GM19438 (cell line): ENCODE results near the gene PCAT7.
"Not testable (repeated sequence)": the region's sequence is repeated elsewhere in the genome, so short reads cannot be mapped to it uniquely, and the experiment has no call there.

Source experiments
- ATAC-seq: cut with Tn5 transposase; IDR thresholded peaks from one replicate; pipeline ENCODE4 v1.9.1; 2021; ENCODE audit warnings: low read depth; ENCODE audit not compliant: unreplicated experiment

The PCAT7 gene

DNA sequence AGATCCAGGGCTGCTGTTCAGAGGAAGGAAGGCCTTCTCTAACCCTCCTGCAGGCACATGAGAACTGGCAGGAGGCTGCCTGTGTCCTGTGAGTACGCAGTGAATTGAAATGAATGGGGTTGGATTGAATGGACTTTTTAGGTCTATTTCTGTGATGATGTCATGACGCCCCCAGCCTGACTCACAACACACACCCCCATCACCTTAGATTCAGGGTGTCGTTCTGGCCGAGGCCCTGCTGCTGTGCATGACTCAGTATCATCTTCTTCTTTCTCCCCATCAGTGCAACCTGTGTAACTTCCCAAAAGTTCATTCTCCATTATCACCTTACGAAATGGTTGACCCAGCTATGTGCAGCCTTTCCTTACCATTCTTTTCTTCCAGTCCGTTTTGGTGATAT is 5.4 kb downstream of the PCAT7 start:
- ATAC-seq: no peak

DNA sequence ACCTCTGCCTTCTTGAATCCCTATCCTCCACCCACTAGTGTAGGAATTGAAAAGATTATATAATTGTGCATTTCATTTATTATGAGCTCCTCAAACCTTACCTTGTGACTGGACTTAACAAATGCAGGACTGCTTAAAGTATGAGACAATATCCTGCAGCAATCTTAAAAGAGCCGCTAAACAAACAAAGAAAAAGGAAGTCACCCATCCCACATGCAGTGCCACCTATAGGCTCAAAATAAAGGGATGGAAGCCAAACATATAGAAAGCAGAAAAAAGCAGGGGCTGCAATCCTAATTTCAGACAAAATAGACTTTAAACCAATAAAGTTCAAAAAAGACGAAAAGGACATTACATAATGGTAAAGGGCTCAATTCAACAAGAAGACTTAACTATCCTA is 8.7 kb downstream of the PCAT7 start:
- ATAC-seq: no peak

DNA sequence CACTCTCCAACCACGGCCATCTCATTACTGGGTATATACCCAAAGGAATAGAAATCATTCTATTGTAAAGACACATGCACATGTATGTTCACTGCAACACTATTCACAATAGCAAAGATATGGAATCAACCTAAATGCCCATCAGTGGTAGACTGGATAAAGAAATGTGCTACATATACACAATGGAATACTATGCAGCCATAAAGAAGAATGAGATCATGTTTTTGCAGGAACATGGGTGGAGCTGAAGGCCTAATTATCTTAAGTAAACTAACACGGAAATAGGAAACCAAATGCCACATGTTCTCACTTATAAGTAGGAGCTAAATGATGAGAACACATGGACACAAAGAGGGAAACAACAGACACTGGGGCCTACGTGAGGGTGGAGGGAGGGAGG is 9.4 kb downstream of the PCAT7 start:
- not testable (repeated sequence) for ATAC-seq

DNA sequence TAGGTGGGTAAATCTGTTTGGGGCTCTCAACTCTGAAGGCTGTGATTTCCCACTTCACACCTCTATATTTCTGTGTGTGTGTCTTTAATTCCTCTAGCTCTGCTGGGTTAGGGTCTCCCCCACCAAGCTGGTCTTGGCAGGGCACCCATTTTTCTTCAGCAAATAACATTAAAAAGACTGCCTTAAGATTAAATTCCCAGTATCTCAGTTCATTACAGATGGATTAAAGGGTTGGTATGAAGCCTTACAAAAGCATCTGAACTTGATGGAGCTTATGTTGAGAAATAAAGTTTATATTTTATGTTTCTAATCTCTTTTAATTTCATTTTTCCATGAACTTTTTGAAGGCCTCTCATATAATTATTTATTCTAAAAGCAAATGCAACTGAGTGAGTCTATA is 11.7 kb downstream of the PCAT7 start:
- ATAC-seq: no peak

DNA sequence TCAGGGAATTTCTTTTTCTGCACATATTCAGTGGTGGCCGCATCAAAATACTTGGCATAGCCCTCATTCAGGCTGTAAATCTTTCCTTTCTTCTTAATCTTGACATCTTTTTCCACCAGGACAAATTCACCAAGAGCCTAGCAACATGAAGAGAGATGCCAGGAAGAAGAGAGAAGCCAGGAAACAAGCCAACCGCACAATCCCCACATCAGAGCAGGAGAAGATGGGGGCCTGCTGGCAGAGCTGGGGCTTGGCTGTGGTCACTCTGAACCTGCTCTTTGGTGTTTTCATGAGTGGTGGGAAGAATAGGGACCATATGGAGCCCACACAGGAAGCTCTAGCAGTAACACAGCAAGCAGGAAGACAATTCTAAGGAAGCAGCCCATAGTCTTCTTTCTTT is 12.4 kb downstream of the PCAT7 start:
- no peak for ATAC-seq

DNA sequence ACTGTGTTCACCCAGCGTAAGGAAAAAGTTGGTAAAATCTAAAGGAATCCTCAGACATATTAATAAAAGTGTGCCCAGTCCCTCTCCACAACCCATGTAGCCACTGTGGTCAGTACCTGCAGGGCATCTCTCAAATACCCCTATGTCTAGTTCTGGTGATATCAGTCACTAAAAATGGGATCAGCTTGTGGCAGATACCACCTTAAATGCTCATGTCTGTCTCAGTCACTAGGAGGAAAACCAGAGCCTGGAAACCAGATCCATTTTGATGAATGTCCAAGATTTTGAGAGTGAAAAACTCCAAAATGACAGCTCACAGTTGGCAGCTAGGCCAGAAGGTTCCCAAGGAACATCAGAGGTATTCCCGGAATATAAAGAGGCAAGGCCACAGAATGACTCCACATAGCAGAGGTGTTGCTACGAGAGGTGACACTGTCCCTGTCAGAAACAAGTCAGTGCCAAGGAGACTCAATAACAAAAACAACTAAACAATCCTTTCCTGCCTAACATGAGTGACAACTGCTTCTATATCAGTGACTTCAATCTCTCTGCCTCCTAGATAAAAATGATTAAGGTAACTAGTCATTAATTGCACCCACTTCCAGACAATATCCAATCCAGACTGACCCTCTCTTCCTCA is 13.5 kb downstream of the PCAT7 start:
- ATAC-seq: no peak

DNA sequence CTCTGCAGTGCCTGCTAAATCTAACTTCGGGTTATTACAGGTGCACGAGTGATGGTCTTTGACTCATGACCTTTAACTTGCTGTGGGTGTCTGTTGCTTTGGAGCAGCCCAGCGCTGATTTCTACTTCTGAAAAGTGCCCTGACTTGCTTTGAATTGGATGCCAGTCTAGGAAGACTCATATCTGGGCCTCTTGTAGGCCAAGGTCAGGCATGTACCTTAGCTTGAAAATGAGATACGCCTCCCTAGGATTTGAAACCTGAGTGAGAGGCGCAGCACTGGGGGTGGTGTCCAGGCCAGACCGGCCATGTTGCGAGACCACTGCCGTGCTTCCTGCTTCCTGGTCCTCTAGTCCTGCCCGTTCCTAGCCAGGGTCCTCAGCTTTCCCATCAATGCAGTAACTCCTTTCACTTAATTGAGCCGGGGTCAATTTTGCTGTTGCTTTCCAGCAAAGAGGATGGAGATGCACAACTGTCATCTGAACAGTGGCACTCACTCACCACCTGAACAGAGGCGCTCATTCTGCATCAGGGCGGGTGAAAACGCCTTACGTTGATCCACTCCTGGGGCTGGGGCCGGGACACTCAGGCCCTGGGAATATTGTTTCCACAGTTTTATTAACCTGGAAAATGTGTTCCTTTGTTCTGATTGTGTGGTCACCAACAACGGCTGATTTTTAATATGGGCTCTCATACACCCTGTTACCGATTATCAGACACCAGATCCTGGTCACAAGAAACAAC is 14.3 kb downstream of the PCAT7 start:
- no peak for ATAC-seq

DNA sequence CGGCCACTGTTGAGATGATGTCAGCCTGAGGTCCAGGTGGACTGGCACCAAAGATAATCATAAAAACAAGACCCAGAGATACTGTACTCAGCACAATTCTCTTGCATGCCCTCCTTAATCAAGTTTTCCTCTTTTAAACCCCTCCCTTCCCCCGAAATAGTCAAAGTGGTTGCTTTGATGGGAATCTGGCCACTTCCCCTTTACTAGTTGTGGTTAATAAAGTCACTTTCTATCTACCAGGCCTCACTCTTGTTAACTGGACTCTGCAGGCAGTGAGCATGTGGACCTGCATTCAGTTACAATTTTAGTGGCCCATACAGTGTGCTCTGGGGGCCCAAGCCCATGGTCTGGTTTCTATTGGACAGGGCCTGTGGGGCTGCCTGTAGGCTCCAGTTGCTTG is 21.2 kb downstream of the PCAT7 start:
- no peak for ATAC-seq

DNA sequence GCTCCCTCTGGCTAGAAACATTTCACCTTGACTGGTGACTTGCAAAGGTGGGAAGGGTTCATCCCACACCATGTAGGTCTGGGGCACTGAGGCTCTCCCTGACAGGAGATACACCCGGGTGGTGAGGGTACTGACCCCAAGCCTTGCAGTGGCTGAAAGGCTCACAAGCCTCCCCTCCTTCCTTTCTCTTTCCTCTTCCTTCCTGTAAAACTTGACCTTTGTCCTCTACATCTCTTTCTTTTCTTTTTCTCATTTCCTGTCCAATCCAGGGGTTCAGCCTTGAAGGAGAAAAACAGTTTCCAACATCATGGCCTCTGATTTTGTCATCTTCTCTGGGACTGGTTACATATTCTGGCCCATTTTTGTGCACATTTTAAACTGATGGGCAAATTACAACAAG is 22.2 kb downstream of the PCAT7 start:
- no peak for ATAC-seq

DNA sequence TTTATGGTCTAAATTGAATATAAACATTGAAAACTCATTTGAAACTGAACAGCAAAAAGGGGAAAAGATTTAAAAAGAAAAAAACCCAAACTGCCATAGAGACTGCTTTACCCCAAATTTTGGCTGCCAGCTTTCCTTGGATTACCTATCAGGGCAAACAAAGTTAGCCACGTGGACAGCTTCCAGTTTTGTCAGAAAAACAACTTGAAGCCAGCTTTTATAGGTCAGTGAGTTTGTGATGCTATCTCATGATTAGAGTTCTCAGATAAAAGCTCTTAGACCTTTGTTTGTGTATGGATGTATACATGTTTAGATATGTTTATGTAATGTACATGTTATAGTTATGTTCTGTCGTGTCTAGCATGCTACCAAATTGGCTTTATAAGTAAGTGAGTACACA is 22.7 kb downstream of the PCAT7 start:
- ATAC-seq: no peak

DNA sequence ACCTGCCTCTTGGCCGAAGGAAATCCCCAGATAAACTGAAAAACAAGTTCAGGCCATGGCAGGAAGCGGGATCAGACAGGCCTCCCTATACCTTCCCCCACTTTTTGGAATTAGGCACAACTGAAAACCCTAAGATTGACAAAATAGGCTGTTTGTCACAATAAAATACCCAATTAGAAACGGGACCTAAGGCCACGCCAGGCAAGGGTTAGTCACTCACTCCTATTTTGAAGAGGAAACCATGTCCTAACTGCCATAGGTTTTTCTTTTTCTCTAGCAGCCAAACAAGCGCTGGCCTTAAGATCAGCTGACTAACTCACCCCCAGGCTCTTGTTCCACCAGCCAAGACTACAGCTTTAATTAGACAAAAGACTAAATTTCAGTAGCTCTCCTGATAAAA is 26.8 kb downstream of the PCAT7 start:
- no peak for ATAC-seq

DNA sequence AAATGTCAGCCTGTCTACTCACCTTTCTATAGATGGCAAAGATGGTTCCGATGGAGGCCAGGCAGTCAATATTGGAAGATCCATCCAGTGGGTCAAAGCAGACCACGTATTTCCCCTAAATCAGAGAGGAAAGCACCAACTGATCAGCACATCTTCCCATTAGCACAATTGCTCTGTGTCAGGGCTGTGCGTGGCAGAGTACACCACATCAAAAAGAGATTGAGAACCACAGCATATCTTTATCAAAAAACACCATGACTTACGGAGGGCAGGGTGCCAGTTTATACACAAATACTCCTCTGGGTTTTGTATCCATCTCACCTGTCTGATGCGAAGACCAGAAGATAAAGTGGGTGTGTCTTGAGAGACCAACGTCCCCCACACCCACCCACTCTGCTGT is 29.7 kb downstream of the PCAT7 start:
- ATAC-seq: no peak

DNA sequence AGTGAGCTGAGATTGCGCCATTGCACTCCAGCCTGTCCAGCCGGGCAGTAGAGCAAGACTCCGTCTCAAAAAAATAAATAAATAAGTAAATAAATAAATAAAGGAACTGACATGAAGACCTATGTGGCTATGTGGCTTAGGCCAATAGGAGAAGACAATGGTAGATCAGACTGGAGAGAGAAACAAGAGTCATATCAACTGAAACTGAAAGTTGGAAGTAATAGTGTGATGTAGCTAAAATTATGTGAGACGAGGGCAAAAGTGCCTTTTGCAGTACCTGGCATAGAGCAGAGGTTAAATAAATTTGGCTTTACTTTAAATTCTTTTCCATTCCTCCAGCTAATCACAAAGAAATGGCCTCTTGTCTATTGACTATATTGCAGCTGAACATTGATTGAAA is 31.4 kb downstream of the PCAT7 start:
- no peak for ATAC-seq

DNA sequence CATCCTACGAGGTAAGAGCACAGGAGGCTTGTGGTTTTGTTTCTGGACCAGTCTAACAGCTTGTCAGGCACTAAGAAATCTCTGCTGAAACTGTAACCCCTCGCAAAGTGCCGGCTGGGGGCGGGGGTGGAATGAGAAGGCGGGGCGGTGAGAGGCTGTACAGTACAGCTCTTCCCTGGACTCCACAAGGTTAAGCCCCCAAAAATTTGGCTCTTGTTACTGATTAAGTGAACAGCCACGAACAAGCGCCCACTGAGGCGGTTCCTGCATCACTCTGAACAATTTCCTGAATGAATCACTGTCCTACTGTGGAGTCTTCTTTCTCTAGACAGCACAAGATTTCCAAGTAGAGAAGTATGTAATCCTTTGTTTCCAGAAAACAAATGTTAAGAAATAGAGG is 31.9 kb downstream of the PCAT7 start:
- ATAC-seq: no peak

DNA sequence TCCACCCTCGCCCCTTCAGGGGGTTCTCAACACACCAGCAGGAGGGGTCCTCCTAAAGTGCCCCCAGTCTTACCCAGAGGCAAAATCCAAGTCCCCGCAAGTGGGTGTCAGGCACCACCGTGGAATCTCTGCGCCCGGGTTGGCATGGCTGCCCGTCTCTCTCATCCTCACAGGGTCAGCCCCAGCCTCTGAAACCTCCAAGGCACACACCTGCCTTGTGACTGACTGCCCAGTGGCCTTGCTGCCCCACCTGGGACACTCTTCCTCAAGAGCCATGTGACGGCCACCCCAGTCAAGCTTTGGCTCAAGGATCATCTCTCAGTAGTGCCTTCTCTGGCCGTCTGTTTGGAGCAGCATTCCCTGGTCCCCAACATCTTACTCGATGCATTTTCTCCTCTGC is 33.8 kb downstream of the PCAT7 start:
- ATAC-seq: no peak

DNA sequence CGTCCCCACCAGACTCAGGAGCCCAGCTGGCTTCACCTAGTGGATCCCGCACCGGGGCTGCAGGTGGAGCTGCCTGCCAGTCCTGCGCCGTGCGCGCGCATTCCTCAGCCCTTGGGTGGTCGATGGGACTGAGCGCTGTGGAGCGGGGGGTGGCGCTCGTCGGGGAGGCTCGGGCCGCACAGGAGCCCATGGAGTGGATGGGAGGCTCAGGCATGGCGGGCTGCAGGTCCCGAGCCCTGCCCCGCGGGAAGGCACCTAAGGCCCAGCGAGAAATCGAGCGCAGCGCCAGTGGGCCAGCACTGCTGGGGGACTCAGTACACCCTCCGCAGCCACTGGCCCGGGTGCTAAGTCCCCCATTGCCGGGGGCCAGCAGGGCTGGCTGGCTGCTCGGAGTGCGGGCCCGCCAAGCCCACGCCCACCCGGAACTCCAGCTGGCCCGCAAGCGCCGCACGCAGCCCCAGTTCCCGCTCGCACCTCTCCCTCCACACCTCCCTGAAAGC is 36.2 kb downstream of the PCAT7 start:
- ATAC-seq: not testable (repeated sequence)

DNA sequence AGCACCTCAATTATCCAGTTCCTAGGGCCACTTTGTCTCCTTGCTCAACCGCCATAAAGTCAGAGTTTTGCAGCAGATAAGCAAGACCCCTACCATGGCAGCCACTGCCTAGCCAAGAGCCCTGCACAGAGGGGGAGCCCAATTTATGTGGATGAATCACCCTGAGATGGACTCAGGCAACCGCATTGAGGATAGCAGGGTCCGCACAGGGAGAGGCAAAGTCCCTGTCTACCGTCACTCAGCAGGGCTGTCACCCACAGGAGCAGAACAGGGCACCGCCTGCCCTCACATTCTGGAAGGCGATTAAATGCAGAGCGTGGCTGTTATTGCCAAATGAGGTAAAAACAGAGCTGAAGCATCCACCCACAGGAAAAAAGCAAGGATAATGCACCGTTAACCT is 37.0 kb downstream of the PCAT7 start:
- ATAC-seq: no peak

DNA sequence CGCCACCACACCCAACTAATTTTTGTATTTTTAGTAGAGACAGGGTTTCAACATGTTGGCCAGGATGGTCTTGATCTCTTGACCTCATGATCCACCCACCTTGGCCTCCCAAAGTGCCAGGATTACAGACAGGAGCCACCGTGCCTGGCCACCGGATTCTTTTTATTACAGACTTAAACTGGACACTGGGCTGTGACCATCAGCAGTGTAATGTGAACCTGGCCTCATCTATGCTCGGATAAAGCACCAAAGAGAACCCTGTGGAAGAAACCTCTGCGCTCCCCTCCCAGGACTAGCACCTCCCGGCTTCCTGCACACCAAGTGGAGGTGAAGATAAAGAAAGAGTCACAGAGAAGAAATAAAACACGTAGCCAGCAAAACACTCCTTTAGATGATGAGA is 37.8 kb downstream of the PCAT7 start:
- ATAC-seq: not testable (repeated sequence)

DNA sequence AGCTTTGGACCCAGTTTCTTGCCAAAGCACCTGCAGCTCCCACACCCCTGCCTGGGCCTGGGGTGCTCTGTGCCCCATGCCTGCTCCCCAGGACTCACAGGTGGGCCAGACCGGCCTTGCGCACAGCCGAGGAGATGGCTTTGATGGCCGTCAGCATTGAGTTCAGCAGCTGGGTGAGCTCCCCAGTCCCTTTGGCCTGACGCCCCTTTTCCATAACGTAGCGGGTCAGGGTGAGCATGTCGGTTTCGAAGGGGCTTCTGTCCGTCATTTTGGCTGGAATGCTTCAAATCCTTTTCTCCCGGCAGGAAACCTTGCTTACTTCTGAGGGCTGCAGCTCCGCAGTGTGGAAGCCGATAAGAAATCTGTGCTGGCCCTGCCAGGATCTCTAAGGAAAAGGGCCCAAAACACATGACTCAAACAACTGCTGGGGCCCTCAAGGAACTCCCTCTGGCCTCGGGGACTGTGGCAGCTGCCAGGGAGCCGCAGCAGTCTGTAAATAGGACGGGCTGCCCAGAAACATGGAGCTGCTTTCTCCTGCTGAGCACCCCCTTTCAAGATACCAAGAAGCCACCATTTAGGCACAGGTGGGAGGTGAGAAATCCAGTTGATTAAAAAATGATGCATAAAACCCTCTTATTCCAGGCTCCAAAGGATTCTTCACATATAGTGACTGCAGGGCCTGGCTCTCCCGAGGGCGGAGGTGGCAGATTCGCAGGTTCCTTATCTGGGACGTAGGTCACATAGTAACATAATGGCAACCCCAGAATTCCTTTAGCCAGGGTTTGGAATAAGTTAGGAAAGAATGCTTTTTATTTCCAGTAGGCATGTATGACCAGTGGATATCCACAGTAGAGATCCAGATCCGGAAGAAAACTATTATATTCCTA is 38.8 kb downstream of the PCAT7 start, which contains the start of gene FBP2:
Gene FBP2, minus strand, starts transcription at position 366 of the 887 bp plus-strand sequence. Its CDS starts 98 bp downstream, at position 268.
- no peak for ATAC-seq

DNA sequence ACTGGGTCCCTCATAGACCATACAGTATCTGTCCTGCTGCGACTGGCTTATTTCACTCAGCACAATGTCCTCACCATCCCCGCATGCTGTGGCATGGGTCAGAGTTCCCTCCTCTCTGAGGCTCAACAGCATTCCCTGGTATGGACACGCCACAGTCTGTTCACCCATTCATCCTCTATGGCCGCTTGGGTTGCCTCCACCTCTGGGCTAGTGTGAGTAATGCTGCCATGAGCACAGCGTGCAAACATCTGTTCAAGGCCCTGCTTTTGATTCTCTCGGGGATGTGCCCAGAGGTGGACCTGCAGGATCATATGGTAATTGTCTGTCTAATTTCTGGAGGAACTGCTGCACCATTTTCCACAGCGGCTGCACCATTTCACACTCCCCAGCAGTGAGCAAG is 44.2 kb downstream of the PCAT7 start:
- no peak for ATAC-seq

DNA sequence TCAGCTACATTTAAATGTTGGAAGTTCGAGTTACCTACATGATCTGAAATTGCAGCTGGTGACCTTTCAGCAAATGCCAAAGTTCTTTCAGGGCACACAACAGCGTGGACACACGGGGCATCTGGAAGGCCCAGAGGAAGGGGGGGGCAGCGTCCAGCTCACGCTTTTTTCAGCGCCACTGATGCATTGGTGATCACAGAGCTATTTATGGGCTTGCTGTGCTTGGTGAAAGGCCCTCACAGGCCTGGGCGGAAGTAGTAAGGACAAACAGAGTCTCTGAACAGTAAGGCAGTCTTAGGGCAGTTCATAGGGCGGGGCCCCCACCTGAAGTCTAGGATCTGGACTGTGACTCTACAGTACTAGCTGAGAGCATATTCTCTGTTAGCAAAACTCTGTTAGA is 45.4 kb downstream of the PCAT7 start:
- ATAC-seq: no peak
